Breast epithelium (tissue), 3 donors: ENCODE results near the gene ENC1.

ENCODE experiments used
- POLR2A ChIP-seq: fragments of 450-650 bp; IDR thresholded peaks from one replicate; pipeline ENCODE4 v1.6.1; 2016; ENCODE audit warnings: antibody characterized with exemption, mild to moderate bottlenecking, moderate library complexity
- POLR2AphosphoS5 ChIP-seq, 3 donors: sonication (generic); formaldehyde crosslinking; IDR thresholded peaks; one replicate each; pipeline ENCODE4 v1.6.1; 2017; ENCODE audit warnings: antibody characterized with exemption in 3 of 3
- TF ChIP-seq, protein P1 (sequence below), 3 donors: fragments of 450-650 bp; IDR thresholded peaks; one replicate each; pipeline ENCODE4 v1.5.1; 2016 to 2017; ENCODE audit warnings: antibody characterized with exemption in 3 of 3, mild to moderate bottlenecking in 3 of 3, moderate library complexity in 3 of 3

DNA sequence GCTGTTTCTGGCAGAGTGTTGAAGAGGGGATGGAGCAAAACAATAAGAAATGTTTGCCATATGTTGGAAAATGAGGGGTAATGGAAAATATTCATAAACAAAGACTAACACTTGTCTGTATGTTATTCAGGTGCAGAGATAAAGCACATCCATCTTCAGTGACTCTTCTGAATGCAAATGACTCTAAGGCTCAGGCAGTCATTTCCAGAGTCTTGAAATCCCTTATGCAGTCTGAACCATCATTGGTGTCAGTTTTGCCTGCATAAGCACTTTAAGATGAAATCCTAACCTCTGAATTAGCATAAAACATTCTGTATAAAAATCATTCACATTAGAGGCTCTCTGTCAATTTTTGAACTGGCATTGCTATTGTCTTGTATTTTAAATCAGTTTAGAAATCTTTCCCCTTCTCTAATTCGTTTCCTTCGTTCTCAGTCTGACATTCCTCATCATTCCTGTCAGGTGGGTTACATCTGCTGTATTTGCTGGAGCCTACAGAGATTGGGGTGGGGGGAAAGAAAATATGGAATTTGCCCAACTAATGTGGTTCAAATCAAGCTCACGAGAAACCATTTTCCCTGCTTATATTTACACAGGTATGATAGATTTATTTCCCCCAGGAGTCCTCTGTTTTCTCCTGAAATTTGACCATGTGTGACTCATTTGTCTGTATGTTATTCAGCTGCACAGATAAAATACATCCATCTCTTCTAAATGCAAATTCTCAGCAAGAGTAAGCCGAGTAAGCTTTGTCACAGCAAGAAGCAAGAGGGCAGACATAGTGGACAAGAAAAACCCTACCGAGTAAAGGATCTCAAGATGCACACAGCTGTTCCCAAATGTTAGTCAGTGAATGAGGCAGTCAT lies 31.6 kb downstream of the ENC1 start:
- TF ChIP-seq POLR2A, result no peak
- TF ChIP-seq, protein P1, sequence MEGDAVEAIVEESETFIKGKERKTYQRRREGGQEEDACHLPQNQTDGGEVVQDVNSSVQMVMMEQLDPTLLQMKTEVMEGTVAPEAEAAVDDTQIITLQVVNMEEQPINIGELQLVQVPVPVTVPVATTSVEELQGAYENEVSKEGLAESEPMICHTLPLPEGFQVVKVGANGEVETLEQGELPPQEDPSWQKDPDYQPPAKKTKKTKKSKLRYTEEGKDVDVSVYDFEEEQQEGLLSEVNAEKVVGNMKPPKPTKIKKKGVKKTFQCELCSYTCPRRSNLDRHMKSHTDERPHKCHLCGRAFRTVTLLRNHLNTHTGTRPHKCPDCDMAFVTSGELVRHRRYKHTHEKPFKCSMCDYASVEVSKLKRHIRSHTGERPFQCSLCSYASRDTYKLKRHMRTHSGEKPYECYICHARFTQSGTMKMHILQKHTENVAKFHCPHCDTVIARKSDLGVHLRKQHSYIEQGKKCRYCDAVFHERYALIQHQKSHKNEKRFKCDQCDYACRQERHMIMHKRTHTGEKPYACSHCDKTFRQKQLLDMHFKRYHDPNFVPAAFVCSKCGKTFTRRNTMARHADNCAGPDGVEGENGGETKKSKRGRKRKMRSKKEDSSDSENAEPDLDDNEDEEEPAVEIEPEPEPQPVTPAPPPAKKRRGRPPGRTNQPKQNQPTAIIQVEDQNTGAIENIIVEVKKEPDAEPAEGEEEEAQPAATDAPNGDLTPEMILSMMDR (IDR thresholded peaks at IDR 0.05), result no peak
- TF ChIP-seq POLR2AphosphoS5 (IDR thresholded peaks at IDR 0.05), result no peak
